22Rv1 (cell line): ENCODE results near the gene YPEL3.

Experiments
- H3K27ac ChIP-seq: fragments of 450-650 bp; 2 replicates; pipeline ENCODE4 v1.5.1; 2017
- ZFX ChIP-seq: fragments of 450-650 bp; IDR thresholded peaks from 2 replicates; pipeline ENCODE4 v1.6.1; 2017; ENCODE audit warnings: antibody characterized with exemption, borderline replicate concordance
- TF ChIP-seq, protein P1 (sequence below): fragments of 450-650 bp; IDR thresholded peaks from 2 replicates; pipeline ENCODE4 v1.5.1; 2017; ENCODE audit warnings: mild to moderate bottlenecking

The YPEL3 gene

GRCh38 chr16:30087181-30087898 is 8.7 kb downstream of the YPEL3 start:
- peak overlapping the region; percentile 25 for H3K27ac ChIP-seq
- TF ChIP-seq, protein P1, sequence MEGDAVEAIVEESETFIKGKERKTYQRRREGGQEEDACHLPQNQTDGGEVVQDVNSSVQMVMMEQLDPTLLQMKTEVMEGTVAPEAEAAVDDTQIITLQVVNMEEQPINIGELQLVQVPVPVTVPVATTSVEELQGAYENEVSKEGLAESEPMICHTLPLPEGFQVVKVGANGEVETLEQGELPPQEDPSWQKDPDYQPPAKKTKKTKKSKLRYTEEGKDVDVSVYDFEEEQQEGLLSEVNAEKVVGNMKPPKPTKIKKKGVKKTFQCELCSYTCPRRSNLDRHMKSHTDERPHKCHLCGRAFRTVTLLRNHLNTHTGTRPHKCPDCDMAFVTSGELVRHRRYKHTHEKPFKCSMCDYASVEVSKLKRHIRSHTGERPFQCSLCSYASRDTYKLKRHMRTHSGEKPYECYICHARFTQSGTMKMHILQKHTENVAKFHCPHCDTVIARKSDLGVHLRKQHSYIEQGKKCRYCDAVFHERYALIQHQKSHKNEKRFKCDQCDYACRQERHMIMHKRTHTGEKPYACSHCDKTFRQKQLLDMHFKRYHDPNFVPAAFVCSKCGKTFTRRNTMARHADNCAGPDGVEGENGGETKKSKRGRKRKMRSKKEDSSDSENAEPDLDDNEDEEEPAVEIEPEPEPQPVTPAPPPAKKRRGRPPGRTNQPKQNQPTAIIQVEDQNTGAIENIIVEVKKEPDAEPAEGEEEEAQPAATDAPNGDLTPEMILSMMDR, result no peak
- TF ChIP-seq ZFX, result no peak

- no peak overlapping the region for H3K27ac ChIP-seq
- TF ChIP-seq, protein P1, result no peak
- no peak for TF ChIP-seq ZFX
Observed at GRCh38 chr16:30086291-30087140, 9.5 kb downstream of the YPEL3 start.

DNA sequence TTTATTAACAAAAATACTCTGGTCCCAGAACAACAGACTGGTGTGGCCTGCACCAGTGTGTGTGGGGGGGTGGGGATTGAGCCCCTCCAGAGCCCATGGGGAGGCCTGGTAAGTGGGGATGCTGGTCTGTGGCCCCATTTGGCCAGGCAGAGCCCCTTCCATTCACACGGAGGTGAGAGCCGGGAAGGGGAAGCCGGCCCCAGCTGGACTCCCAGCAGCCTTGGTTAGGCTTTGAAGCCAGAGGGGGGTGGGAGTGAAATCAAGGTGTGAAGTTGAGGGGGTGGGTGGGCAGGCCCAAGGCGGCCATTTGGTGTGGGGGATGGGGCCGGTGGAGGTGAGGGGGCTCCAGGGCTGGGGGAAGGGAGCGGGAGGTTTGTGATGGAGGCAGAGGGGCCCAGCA is 10.2 kb downstream of the YPEL3 start:
- 0 out of 2 replicates have a peak overlapping the region, but pooled peaks have one; percentile 36 for H3K27ac ChIP-seq
- no peak for TF ChIP-seq ZFX
- TF ChIP-seq, protein P1, result no peak

DNA sequence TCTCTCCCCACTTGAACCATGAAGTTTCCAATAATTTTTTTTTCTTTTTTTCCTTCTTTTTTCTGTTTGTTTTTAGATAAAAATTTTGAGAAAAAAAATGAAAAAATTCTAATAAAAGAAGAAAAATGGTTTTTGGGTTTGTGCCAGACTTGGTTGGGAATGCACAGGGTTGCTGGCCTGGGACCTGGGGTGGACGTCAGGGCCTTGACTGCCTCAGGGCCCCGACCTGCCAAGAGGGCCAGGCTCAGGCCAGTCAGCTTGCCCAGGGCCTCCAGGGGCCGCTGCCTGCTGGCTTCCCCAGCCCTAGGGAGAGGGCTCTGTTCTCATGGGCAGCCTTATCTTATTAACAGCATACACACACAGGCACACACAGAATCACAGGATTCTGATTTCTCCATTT is 10.8 kb downstream of the YPEL3 start:
- TF ChIP-seq, protein P1, result no peak
- no peak for TF ChIP-seq ZFX
- peak overlapping the region; percentile 36; the same call in 1 of the 2 replicates for H3K27ac ChIP-seq

DNA sequence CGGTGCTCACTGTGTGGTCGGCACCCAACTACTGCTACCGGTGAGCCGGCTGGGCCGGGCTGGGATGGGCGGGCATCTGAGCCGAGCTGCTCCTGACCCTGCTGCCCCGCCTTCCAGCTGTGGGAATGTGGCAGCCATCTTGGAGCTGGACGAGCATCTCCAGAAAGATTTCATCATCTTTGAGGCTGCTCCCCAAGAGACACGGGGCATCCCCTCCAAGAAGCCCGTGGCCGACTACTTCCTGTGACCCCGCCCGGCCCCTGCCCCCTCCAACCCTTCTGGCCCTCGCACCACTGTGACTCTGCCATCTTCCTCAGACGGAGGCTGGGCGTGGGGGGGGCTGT is 11.2 kb downstream of the YPEL3 start:
- H3K27ac ChIP-seq, result no peak overlapping the region
- no peak for TF ChIP-seq ZFX
- TF ChIP-seq, protein P1, result no peak

GRCh38 chr16:30084096-30084815 is 11.8 kb downstream of the YPEL3 start:
- TF ChIP-seq, protein P1, result no peak
- no peak for TF ChIP-seq ZFX
- no peak overlapping the region for H3K27ac ChIP-seq
